Common myeloid progenitor, CD34-positive (primary cell): ENCODE results near the gene SYCP2L.
"Not testable (repeated sequence)": the region's sequence is repeated elsewhere in the genome, so short reads cannot be mapped to it uniquely, and the experiment has no call there.

Experiments
- CTCF ChIA-PET: fragments of 350-600 bp; sonication (Branson Sonifier 250); formaldehyde crosslinking; loops from one replicate; lab custom pipeline; 2021; ENCODE audit warnings: antibody characterized with exemption; lab: Charles Lee
- POLR2A ChIA-PET: fragments of 350-600 bp; sonication (Branson Sonifier 250); formaldehyde crosslinking; loops from one replicate; lab custom pipeline; 2021; ENCODE audit warnings: antibody characterized with exemption; lab: Charles Lee
- DNase-seq, 3 donors: peaks; one replicate each; pipeline versions ENCODE4 v3.0.0 to v3.0.0-alpha.2; 2013
- H3K27ac ChIP-seq, 2 experiments: 1 replicate in 1 of 2; 2 replicates in 1 of 2; pipeline ENCODE4 v1.7.0; 2013; ENCODE audit warnings: inconsistent platforms in 2 of 2, low read length in 2 of 2, mild to moderate bottlenecking in 2 of 2, low read depth in 1 of 2, moderate library complexity in 1 of 2; ENCODE audit not compliant: severe bottlenecking in 2 of 2, insufficient read depth in 1 of 2, poor library complexity in 1 of 2
- H3K27me3 ChIP-seq, 5 experiments: replicated peaks in 2 of 5; 1 replicate in 3 of 5; 2 replicates in 2 of 5; pipeline versions ENCODE4 v1.6.1 to v1.7.0; 2013; ENCODE audit warnings: low read length in 4 of 5, mild to moderate bottlenecking in 2 of 5, moderate library complexity in 2 of 5, inconsistent platforms in 1 of 5; ENCODE audit not compliant: insufficient read depth in 5 of 5, control insufficient read depth in 4 of 5
- H3K36me3 ChIP-seq, 4 experiments: 1 replicate in 2 of 4; 2 replicates in 2 of 4; pipeline versions ENCODE4 v1.6.1 to v1.7.0; 2013; ENCODE audit warnings: low read length in 3 of 4, control low read depth in 1 of 4, mild to moderate bottlenecking in 1 of 4; ENCODE audit not compliant: control insufficient read depth in 4 of 4, insufficient read depth in 4 of 4
- H3K4me1 ChIP-seq, 4 experiments: 1 replicate in 3 of 4; 2 replicates in 1 of 4; pipeline versions ENCODE4 v1.6.1 to v1.7.1; 2013; ENCODE audit warnings: low read length in 3 of 4, mild to moderate bottlenecking in 3 of 4, control low read depth in 1 of 4, inconsistent platforms in 1 of 4, moderate library complexity in 1 of 4; ENCODE audit not compliant: control insufficient read depth in 4 of 4, insufficient read depth in 4 of 4; ENCODE audit errors: control extremely low read depth in 1 of 4
- H3K4me3 ChIP-seq, 7 experiments: 1 replicate in 4 of 7; 2 replicates in 3 of 7; pipeline versions ENCODE4 v1.5.1 to v1.7.0; 2013; ENCODE audit warnings: mild to moderate bottlenecking in 7 of 7, low read length in 6 of 7, moderate library complexity in 6 of 7, inconsistent platforms in 2 of 7, low read depth in 2 of 7, control low read depth in 1 of 7; ENCODE audit not compliant: insufficient read depth in 4 of 7, control insufficient read depth in 1 of 7; ENCODE audit errors: extremely low read depth in 1 of 7
- H3K9me3 ChIP-seq, 5 experiments: 1 replicate in 4 of 5; 2 replicates in 1 of 5; pipeline versions ENCODE4 v1.6.1 to v1.7.1; 2013; ENCODE audit warnings: low read length in 4 of 5, mild to moderate bottlenecking in 2 of 5, inconsistent platforms in 1 of 5, low read depth in 1 of 5, moderate library complexity in 1 of 5; ENCODE audit not compliant: control insufficient read depth in 4 of 5, insufficient read depth in 2 of 5; ENCODE audit errors: control extremely low read depth in 1 of 5
- WGBS: methylation state at CpG from one replicate; pipeline ENCODE4 v1.1.5; 2013; ENCODE audit not compliant: insufficient coverage; 5-methylcytosine and 5-hydroxymethylcytosine counted together

Gene SYCP2L

DNA sequence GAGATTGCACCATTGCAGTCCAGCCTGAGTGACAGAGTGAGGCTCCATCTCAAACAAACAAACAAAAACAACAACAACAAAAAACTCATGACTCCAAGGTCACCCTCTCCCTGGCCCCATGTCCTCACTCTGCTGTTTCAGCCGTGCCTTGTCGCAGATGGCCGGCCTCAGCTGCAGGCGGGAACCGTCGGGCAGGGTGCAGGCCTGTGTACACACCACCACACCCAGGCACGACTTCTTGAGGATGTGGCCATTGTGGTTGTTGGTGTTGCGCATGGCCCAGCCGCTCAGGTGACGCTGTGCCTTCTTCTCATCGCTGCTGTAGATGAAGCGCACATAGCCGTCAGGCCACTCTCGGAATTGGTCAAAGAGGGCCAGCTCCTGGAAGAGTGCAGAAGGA, 9.8 kb upstream of the SYCP2L start:
- ChIA-PET CTCF (no interaction called here), POLR2A (no interaction called here)
- H3K9me3 ChIP-seq, result no peaks in the 10 kb centered on the region
- H3K27me3 ChIP-seq, result peaks cover 5 to 51% (median 17%) of the 10 kb centered on the region in 5 experiments
- DNase-seq, result no peak
- no peaks in the 10 kb centered on the region for H3K36me3 ChIP-seq
- WGBS, result 95% methylated on average over 8 of the region's 14 CpGs
- H3K4me3 ChIP-seq, result no peak overlapping the region
- no peak overlapping the region for H3K27ac ChIP-seq
- peaks cover 0 to 6% (median 4%) of the 10 kb centered on the region in 4 experiments for H3K4me1 ChIP-seq

DNA sequence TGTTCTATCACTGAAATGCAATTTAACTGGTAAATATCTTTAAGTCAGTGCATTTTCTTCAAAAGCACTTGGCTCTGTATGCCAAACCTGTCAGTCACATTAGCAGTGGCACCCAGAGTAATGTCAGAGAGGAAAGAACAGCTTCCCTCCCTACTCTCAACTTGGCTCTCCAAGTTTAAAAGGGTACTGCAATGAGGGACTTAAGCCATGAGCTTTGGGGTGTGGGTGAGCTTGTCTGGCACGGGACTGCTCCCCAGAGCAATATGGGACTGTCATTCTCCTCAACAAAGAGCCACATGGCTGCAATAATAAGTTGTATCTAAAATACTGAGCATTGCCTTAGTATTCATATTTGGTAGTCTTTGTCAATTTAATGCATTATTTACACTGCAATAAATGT, 9.0 kb upstream of the SYCP2L start:
- no peak for DNase-seq
- ChIA-PET CTCF (interaction anchor here (0.9 kb wide), 1 partner anchor 9 kb away, joined by 4 read pairs; no protein-coding TSS in a partner anchor), POLR2A (no interaction called here)
- H3K36me3 ChIP-seq, result no peaks in the 10 kb centered on the region
- no peak overlapping the region for H3K4me3 ChIP-seq
- no peak overlapping the region for H3K27ac ChIP-seq
- H3K9me3 ChIP-seq, result no peaks in the 10 kb centered on the region
- peaks cover 7 to 60% (median 19%) of the 10 kb centered on the region in 5 experiments for H3K27me3 ChIP-seq
- no CpG with 5 or more reads among the region's 1 CpG for whole genome bisulfite sequencing
- peaks cover 0 to 10% (median 7%) of the 10 kb centered on the region in 4 experiments for H3K4me1 ChIP-seq

DNA sequence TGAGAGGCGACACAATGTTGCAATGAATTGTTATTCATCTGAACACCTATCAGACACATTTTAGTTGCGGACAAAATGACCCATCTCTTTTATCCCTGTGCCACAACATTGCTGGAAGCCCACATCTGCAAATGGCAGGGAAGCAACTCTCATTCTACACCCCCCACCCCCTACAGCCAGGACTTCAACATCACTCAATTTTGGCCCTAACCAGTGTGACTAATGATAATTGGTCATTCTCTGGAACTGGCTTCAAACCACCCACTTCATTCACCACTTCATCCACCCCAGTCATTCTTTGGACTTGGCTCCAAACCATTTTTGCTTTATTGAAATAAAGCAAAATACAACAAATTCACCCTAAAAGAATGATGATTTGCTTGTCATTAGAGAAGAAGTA, 6.5 kb upstream of the SYCP2L start:
- no peak overlapping the region for H3K27ac ChIP-seq
- 100% methylated on average over 2 of the region's 2 CpGs for WGBS
- no peak for DNase-seq
- H3K27me3 ChIP-seq, result peaks cover 7 to 76% (median 34%) of the 10 kb centered on the region in 5 experiments
- H3K36me3 ChIP-seq, result no peaks in the 10 kb centered on the region
- POLR2A ChIA-PET, result no interaction called here
- peaks cover 0 to 2% (median 0%) of the 10 kb centered on the region in 5 experiments for H3K9me3 ChIP-seq
- no peak overlapping the region for H3K4me3 ChIP-seq
- CTCF ChIA-PET, result no interaction called here
- peaks cover 0 to 16% (median 14%) of the 10 kb centered on the region in 4 experiments for H3K4me1 ChIP-seq

DNA sequence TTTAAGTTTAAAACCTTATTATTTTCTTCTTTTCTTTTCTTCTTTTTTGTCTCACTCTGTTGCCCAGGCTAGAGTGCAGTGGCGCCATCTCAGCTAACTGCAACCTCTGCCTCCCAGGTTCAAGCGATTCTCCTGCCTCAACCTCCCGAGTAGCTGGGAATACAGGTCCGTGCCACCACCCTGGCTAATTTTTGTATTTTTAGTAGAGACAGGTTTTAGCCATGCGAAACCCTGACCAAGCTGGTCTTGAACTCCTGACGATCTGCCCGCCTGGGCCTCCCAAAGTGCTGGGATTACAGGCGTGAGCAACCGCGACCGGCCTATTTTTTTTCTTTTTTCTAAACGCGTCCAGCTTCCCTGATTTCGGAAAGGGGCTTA, 4.6 kb upstream of the SYCP2L start:
- POLR2A ChIA-PET, H3K9me3 ChIP-seq, H3K4me3 ChIP-seq, DNase-seq, H3K36me3 ChIP-seq, H3K27ac ChIP-seq, CTCF ChIA-PET: not testable (repeated sequence)
- 25% methylated on average over 14 of the region's 14 CpGs for WGBS
- H3K4me1 ChIP-seq, result peaks cover 0 to 22% (median 18%) of the 10 kb centered on the region in 4 experiments
- peaks cover 12 to 89% (median 38%) of the 10 kb centered on the region in 5 experiments for H3K27me3 ChIP-seq

DNA sequence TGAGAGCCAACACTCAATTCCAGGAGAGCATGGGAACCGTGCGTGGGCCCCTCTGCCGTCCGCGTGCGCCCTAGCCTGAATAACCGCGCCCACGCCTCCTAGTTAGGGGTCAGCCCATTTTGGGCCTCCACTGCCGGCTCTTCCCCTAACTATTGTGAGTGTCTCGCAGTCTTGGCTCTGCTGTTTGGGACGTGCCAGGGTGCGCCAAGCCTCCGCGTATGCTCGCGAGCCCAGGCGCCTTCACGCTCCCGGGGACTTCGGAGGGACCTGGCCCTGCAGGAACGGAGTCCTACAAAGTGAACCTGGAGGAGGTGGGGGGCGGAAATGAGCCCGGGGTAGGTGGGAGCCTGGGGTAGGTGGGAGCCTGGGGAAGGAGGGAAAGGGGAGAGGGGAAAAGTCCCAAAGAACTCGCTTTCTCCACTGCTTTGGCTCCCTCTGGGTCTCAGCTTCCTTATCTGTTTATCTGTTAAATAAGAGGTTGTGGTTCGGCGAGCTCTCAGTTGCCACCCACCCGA, 4.1 kb upstream of the SYCP2L start:
- peaks cover 0 to 23% (median 18%) of the 10 kb centered on the region in 4 experiments for H3K4me1 ChIP-seq
- CTCF ChIA-PET, result no interaction called here
- no peaks in the 10 kb centered on the region for H3K36me3 ChIP-seq
- POLR2A ChIA-PET, result no interaction called here
- peaks cover 14 to 94% (median 43%) of the 10 kb centered on the region in 5 experiments for H3K27me3 ChIP-seq
- no peak overlapping the region for H3K27ac ChIP-seq
- peaks cover 0 to 2% (median 0%) of the 10 kb centered on the region in 5 experiments for H3K9me3 ChIP-seq
- DNase-seq, result peak in 2 of 3 donors; percentile 36 to 47
- no peak overlapping the region for H3K4me3 ChIP-seq
- WGBS, result 8% methylated on average over 21 of the region's 28 CpGs

DNA sequence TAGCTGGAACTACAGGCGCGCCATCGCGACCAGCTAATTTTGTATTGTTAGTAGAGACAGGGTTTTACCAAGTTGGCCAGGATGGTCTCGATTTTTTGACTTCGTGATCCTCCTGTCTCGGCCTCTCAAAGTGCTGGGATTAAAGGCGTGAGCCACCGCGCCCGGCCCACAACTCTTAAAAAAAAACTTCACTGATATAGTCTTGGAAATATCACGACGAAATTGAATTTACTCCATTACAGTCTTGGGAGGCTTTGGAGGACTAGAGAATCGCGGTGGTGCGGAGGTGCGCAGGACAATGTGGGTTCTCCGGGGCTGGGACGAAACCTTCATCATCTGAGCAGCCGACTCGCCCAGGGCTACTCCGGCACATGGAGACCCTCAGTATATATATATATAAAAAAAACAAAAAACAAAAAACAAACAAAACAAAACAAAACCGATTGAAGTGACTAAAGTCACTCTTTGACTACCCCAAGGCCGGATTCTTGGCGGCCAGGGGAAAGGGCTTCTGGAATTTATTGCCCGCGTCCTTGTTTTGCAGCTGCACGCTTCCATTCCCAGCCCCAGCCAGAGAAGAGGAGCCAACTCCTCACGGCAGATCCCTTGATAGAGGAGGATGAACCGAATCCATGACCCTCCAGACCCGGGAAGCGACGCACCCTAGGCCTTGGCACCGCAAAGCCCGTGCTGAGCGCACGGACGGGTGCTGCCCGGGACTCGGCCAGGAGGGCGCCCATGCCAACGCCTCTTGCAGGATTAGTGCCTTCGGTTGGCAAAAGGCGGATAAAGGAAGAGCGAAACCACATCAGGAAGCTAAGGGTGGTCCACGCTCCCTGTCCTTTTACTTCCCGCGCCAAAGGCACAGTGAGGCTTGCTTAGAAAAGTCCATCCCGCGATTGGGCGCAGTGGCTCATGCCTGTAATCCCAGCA, 3.3 kb upstream of the SYCP2L start:
- CTCF ChIA-PET, result no interaction called here
- Histone ChIP-seq H3K4me3 (peak overlapping the region in 2 of 7 experiments; percentile 30 to 39), H3K4me1 (peaks cover 0 to 23% (median 18%) of the 10 kb centered on the region in 4 experiments), H3K27ac (no peak overlapping the region), H3K36me3 (no peaks in the 10 kb centered on the region), H3K27me3 (peaks cover 16 to 95% (median 43%) of the 10 kb centered on the region in 5 experiments), H3K9me3 (peaks cover 0 to 2% (median 0%) of the 10 kb centered on the region in 5 experiments)
- WGBS, result 9% methylated on average over 35 of the region's 51 CpGs
- DNase-seq, result no peak
- POLR2A ChIA-PET, result no interaction called here
